Gastroesophageal sphincter (tissue), 4 donors: Measurements from ENCODE around the gene NAA35. TPM values are rescaled to one million over a fixed set of nuclear protein-coding genes. Genes with fewer than 3 reads are reported as not detected.
A peak's percentile ranks its signal among the peaks of the same experiment; 100 is the strongest.

Experiments used
- ATAC-seq: fragments of 150-250 bp; one replicate; pipeline ENCODE4 v1.9.1; 2016; ENCODE audit warnings: mild to moderate bottlenecking, moderate library complexity
- H3K27ac ChIP-seq, 4 donors: fragments of 200-600 bp; sonication (generic) in 3 of 4; 1 replicate in 3 of 4; 2 replicates in 1 of 4; pipeline ENCODE4 v1.5.1; 2016 to 2019
- H3K27me3 ChIP-seq: fragments of 200-600 bp; sonication (generic); one replicate; pipeline ENCODE4 v1.5.1; 2019
- H3K36me3 ChIP-seq, 2 donors: fragments of 200-600 bp; sonication (generic); one replicate each; pipeline ENCODE4 v1.5.1; 2019; ENCODE audit warnings: control low read depth in 1 of 2
- H3K4me1 ChIP-seq, 3 donors: fragments of 200-600 bp; sonication (generic); 1 replicate in 2 of 3; 2 replicates in 1 of 3; pipeline ENCODE4 v1.5.1; 2016 to 2019; ENCODE audit warnings: control low read depth in 2 of 3
- H3K4me3 ChIP-seq, 2 donors: fragments of 200-600 bp; sonication (generic); one replicate each; pipeline ENCODE4 v1.5.1; 2019; ENCODE audit warnings: mild to moderate bottlenecking in 1 of 2, moderate library complexity in 1 of 2
- H3K9me3 ChIP-seq, 3 donors: fragments of 200-600 bp; sonication (generic); one replicate each; pipeline ENCODE4 v1.5.1; 2017 to 2019; ENCODE audit warnings: control low read depth in 2 of 3
- EP300 ChIP-seq: sonication (generic); formaldehyde crosslinking; IDR thresholded peaks from one replicate; pipeline ENCODE4 v1.6.1; 2017; ENCODE audit warnings: antibody characterized with exemption, mild to moderate bottlenecking
- POLR2A ChIP-seq, 2 donors: fragments of 450-650 bp; IDR thresholded peaks; one replicate each; pipeline ENCODE4 v1.6.1; 2017; ENCODE audit warnings: antibody characterized with exemption in 2 of 2, mild to moderate bottlenecking in 2 of 2, moderate library complexity in 1 of 2
- POLR2AphosphoS5 ChIP-seq: sonication (generic); formaldehyde crosslinking; IDR thresholded peaks from one replicate; pipeline ENCODE4 v1.6.1; 2017; ENCODE audit warnings: antibody characterized with exemption
- WGBS, 2 donors: methylation state at CpG; one replicate each; pipeline ENCODE4 v1.1.5; 2018; ENCODE audit warnings: low coverage in 1 of 2; 5-methylcytosine and 5-hydroxymethylcytosine counted together
- total RNA-seq, 4 donors: library from RNA; depleted of rRNA; stranded (reverse); fragments of >200 nt; gene quantifications; one replicate each; pipeline ENCODE4 v1.1.0, GENCODE V29; 2016
- TF ChIP-seq, protein P1 (sequence below), 4 experiments: fragments of 200-600 bp in 2 of 4; fragments of 450-650 bp in 2 of 4; sonication (generic) in 1 of 4; IDR thresholded peaks; one replicate each; pipeline ENCODE4 v1.5.1; 2017 to 2019; ENCODE audit warnings: antibody characterized with exemption in 4 of 4, mild to moderate bottlenecking in 2 of 4, moderate library complexity in 2 of 4

The NAA35 gene
- total RNA-seq, 4 donors from 2014 or later: 20.0 to 23.7 (median 23.4) TPM

DNA sequence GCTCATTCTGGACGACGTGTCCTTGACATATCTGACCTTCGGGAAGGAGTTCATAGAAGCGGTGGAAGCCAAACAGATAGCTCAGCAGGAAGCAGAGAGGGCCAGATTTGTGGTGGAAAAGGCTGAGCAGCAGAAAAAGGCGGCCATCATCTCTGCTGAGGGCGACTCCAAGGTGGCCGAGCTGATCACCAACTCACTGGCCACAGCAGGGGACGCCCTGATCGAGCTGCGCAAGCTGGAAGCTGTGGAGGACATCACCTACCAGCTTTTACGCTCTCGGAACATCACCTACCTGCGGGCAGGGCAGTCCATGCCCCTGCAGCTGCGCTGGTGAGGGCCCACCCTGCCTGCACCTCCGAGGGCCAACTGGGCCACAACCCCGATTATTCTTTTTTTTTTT is 41.6 kb upstream of the NAA35 start:
- Histone ChIP-seq H3K27ac (no peak overlapping the region), H3K4me1 (no peaks in the 10 kb centered on the region), H3K4me3 (no peak overlapping the region), H3K27me3 (no peaks in the 10 kb centered on the region), H3K36me3 (peaks cover 0 to 6% of the 10 kb centered on the region in 2 donors), H3K9me3 (no peaks in the 10 kb centered on the region)
- TF ChIP-seq POLR2AphosphoS5 (no peak), POLR2A (IDR thresholded peaks at IDR 0.05) (no peak), EP300 (no peak)
- TF ChIP-seq, protein P1, sequence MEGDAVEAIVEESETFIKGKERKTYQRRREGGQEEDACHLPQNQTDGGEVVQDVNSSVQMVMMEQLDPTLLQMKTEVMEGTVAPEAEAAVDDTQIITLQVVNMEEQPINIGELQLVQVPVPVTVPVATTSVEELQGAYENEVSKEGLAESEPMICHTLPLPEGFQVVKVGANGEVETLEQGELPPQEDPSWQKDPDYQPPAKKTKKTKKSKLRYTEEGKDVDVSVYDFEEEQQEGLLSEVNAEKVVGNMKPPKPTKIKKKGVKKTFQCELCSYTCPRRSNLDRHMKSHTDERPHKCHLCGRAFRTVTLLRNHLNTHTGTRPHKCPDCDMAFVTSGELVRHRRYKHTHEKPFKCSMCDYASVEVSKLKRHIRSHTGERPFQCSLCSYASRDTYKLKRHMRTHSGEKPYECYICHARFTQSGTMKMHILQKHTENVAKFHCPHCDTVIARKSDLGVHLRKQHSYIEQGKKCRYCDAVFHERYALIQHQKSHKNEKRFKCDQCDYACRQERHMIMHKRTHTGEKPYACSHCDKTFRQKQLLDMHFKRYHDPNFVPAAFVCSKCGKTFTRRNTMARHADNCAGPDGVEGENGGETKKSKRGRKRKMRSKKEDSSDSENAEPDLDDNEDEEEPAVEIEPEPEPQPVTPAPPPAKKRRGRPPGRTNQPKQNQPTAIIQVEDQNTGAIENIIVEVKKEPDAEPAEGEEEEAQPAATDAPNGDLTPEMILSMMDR (IDR thresholded peaks at IDR 0.05): no peak
- WGBS, 2 donors: 92 to 93% methylated on average over 9 to 15 of the region's 16 CpGs
- ATAC-seq: no peak

DNA sequence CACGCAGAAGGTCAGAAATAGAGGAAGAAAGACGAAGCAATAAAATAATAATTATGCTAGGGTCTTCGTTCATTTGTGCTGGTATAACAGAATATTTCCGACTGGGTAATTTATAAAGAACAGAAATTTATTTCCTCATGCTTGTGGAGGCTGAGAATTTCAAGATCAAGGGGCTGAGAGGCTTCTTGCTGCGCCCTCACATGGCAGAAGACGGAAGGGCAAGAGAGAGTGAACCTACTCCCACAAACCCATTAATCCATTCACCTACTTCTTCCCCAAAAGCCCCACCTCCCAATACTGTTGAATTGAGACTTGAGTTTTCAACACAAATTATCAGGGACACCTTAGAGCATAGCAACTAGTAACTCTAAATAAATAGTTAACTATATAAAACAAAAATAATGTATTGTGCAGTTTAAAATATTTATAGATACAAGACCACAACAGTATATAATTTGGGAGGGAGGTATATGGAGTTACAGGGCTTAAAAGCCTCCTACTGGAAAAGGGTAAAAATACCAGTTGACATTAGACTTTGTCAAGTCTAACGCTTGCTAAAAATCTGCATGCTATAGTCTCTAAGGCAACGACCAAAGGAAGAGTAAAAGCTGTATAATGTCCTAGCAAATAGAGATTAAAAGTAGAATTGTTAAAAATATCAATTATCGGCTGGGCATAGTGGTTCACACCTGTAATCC is 40.3 kb upstream of the NAA35 start:
- Histone ChIP-seq H3K36me3 (peaks cover 0 to 6% of the 10 kb centered on the region in 2 donors), H3K4me3 (no peak overlapping the region), H3K9me3 (no peaks in the 10 kb centered on the region), H3K4me1 (no peaks in the 10 kb centered on the region), H3K27ac (no peak overlapping the region), H3K27me3 (no peaks in the 10 kb centered on the region)
- 54 to 60% methylated on average over 8 to 9 of the region's 9 CpGs for WGBS, 2 donors
- ATAC-seq: no peak
- no peak for TF ChIP-seq POLR2AphosphoS5
- TF ChIP-seq, protein P1 (IDR thresholded peaks at IDR 0.05): peak in 3 of 4 experiments; percentile 23 to 46 (median 24)

DNA sequence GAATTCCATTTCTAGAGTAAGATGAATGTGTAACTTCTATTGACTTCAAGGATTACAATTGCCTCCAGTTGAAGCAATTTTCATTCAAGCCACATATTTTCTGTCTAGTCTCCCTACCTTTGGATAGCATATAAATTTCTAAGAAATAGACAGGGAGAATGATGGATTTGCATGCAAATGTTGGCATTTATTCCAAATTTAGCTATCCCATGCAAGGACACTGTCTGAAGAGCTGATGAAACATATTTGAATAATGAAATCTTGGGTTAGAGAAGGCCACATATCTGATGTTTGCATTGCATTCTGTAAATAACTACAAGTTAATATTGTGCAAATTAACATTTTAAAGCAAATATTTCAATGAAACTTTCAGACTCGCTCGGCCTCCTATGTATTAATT is 36.0 kb upstream of the NAA35 start:
- Histone ChIP-seq H3K36me3 (no peaks in the 10 kb centered on the region), H3K9me3 (no peaks in the 10 kb centered on the region), H3K27ac (no peak overlapping the region), H3K27me3 (no peaks in the 10 kb centered on the region), H3K4me3 (no peak overlapping the region), H3K4me1 (no peaks in the 10 kb centered on the region)
- TF ChIP-seq, protein P1 (IDR thresholded peaks at IDR 0.05): no peak
- no peak for TF ChIP-seq EP300
- TF ChIP-seq POLR2AphosphoS5: no peak
- TF ChIP-seq POLR2A (IDR thresholded peaks at IDR 0.05): no peak
- ATAC-seq: no peak
- 84 to 98% methylated on average over 2 of the region's 2 CpGs for WGBS, 2 donors

DNA sequence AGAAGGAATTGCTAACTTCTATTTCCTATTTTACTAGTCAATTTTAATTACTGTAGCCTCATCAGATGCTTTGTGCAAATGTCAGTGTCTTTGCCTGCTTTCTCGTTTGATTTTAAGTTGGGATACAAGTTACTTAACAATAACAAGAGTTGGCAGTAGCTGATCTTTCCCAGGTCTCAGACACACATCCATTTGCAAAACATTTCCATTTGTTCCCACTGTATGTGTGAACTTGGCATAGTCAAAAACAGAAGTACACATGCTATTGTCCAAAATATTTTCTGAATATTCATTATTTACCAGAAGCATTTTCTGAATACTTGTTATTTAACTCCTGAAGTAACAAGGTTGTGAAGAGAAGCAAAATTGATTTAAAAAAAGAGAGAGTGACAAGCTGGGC is 35.0 kb upstream of the NAA35 start:
- H3K9me3 ChIP-seq: no peaks in the 10 kb centered on the region
- no peak for ATAC-seq
- H3K4me1 ChIP-seq: no peaks in the 10 kb centered on the region
- no peaks in the 10 kb centered on the region for H3K36me3 ChIP-seq
- no peak for TF ChIP-seq POLR2A (IDR thresholded peaks at IDR 0.05)
- TF ChIP-seq EP300: no peak
- TF ChIP-seq, protein P1 (IDR thresholded peaks at IDR 0.05): no peak
- TF ChIP-seq POLR2AphosphoS5: no peak
- no peak overlapping the region for H3K4me3 ChIP-seq
- WGBS, 2 donors: 20 to 25% methylated on average over 1 of the region's 1 CpG
- H3K27ac ChIP-seq: no peak overlapping the region
- no peaks in the 10 kb centered on the region for H3K27me3 ChIP-seq

DNA sequence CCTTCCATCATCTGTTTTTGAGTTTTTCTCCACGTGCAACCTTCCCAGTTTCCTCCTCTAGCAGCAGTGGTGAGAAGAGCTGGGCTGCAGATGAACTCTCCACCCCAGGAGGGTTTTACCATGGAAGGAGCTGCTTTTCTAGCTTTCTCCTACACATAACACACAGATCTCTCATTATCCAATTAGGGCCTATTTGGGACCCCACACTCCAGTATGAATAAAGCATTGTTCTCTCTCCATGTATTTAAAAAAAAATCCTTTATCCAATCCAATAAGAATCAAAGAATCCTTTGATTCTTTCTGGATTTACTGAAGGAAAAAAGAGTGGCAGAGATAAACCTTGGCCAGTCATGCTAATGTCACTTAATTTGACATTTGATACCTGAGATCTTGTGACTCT is 31.6 kb upstream of the NAA35 start:
- no peaks in the 10 kb centered on the region for H3K27me3 ChIP-seq
- WGBS, 2 donors: 45 to 80% methylated on average over 1 of the region's 1 CpG
- no peaks in the 10 kb centered on the region for H3K4me1 ChIP-seq
- H3K4me3 ChIP-seq: no peak overlapping the region
- H3K36me3 ChIP-seq: no peaks in the 10 kb centered on the region
- H3K9me3 ChIP-seq: no peaks in the 10 kb centered on the region
- no peak for TF ChIP-seq POLR2AphosphoS5
- no peak for TF ChIP-seq EP300
- no peak for ATAC-seq
- H3K27ac ChIP-seq: no peak overlapping the region
